ENCODE results near the gene ORC3. TPM values are rescaled to one million over a fixed set of nuclear protein-coding genes. Genes with fewer than 3 reads are reported as not detected.
"Not testable (repeated sequence)": the region's sequence is repeated elsewhere in the genome, so short reads cannot be mapped to it uniquely, and the experiment has no call there.

The ORC3 gene
- total and polyA plus RNA-seq, 2 donors (not counting 3 experiments of a cell fraction or from before 2014, with no cell fraction given) = 9.2 to 17.9 TPM

DNA sequence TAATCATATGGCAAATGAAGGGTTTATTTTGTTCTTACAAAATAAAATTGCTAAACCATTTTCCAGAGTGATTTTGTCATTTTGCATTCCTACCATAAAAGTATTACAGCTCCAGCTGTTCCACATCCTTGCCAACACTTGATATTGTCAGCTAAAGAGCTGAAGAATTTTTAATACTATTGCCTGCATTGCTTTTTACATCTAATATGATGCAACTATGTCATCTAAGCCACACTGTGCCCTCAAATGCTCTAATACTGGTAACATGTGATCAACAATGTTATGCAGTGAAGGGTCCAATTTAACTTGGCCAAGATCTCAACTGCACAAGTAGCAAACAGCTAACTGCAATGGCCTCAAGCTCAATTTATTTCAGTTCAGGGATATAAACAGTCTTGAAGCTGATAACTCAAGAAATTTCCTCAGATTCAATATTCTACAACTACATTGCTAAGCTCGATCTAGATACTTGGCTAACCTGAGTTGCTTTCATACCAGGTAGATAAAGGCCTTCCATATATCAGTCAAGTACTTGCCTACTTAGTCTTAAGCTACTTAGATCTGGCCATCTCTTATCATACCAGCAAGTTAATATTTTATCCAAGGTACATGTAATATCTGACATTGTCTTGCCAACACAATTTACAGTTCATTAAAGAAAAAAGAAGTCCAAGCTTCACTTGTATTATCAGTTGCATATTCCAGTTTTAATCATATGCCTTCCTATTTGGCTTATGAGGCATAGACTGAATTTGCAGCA lies 95.1 kb downstream of the ORC3 start:
- H3K9ac ChIP-seq (replicated peaks; ENCODE audit: extremely low read depth, insufficient read depth, low read length) = no peak overlapping the region
- H3K4me1 ChIP-seq (ENCODE audit: control insufficient read depth, extremely low read depth, insufficient read depth, low read length) = no peaks in the 10 kb centered on the region
- no peak overlapping the region for H3K27ac ChIP-seq (ENCODE audit: insufficient read depth, low read depth, low read length)
- peaks cover 100% of the 10 kb centered on the region for H3K79me2 ChIP-seq (ENCODE audit: control insufficient read depth, insufficient read depth, low read length)
- H3K9me1 ChIP-seq (replicated peaks; ENCODE audit: control insufficient read depth, extremely low read depth, insufficient read depth, low read length) = no peaks in the 10 kb centered on the region
- intact Hi-C loops (cut with micrococcal nuclease) = no loop called here
- no peaks in the 10 kb centered on the region for H3K36me3 ChIP-seq (ENCODE audit: control insufficient read depth in 2 of 2, extremely low read depth in 1 of 2, insufficient read depth in 2 of 2, low read length in 2 of 2)
- ChIA-PET CTCF (interaction anchor here (0.9 to 2.9 kb wide), 4 partner anchors 10 to 37 kb away, joined by 3 to 10 read pairs (median 4); partner anchors contain the start of gene AKIRIN2), POLR2A (no interaction called here)
- H2AFZ ChIP-seq (ENCODE audit: low read depth, low read length) = no peak overlapping the region
- DNase-seq (ENCODE audit: low read depth, low spot score) = no peak
- FAIRE-seq = no peak
- no peaks in the 10 kb centered on the region for H3K27me3 ChIP-seq (ENCODE audit: control insufficient read depth in 2 of 2, insufficient read depth in 2 of 2, low read length in 2 of 2)
- peaks cover 12% of the 10 kb centered on the region for H4K20me1 ChIP-seq (replicated peaks; ENCODE audit: control insufficient read depth, extremely low read depth, insufficient read depth, low read length)
- no peak overlapping the region for H3K4me2 ChIP-seq (ENCODE audit: insufficient read depth, low read length)
- no TSS peak for BruUV-seq (replicated peaks)
- no peak overlapping the region for H3K4me3 ChIP-seq (replicated peaks in 1 of 3; ENCODE audit: insufficient read depth in 1 of 3, low read depth in 1 of 3, low read length in 3 of 3)
- no peak for TF ChIP-seq POLR2AphosphoS5 (IDR thresholded peaks at IDR 0.05; ENCODE audit: insufficient read depth, low read depth, low read length)
- TF ChIP-seq, protein P1, sequence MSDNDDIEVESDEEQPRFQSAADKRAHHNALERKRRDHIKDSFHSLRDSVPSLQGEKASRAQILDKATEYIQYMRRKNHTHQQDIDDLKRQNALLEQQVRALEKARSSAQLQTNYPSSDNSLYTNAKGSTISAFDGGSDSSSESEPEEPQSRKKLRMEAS (IDR thresholded peaks at IDR 0.05; ENCODE audit: insufficient read depth, insufficient read length) = no peak
- TF ChIP-seq MYC (IDR thresholded peaks at IDR 0.05; ENCODE audit: low read depth, low read length) = no peak
- TF ChIP-seq JUN (IDR thresholded peaks at IDR 0.05; ENCODE audit: borderline replicate concordance, insufficient read depth, insufficient read length, low read depth) = no peak
- no peak for TF ChIP-seq POLR2A (IDR thresholded peaks at IDR 0.05; ENCODE audit: low read depth, low read length)
- TF ChIP-seq GATA2 (IDR thresholded peaks at IDR 0.05; ENCODE audit: insufficient read depth, insufficient read length, low read depth, low read length) = no peak
- TF ChIP-seq EZH2 (IDR thresholded peaks at IDR 0.05; ENCODE audit: borderline replicate concordance, low read depth, low read length, severe bottlenecking) = no peak
- TF ChIP-seq FOS (IDR thresholded peaks at IDR 0.05; ENCODE audit: borderline replicate concordance, insufficient read depth, low read length) = no peak
- TF ChIP-seq, protein P2, sequence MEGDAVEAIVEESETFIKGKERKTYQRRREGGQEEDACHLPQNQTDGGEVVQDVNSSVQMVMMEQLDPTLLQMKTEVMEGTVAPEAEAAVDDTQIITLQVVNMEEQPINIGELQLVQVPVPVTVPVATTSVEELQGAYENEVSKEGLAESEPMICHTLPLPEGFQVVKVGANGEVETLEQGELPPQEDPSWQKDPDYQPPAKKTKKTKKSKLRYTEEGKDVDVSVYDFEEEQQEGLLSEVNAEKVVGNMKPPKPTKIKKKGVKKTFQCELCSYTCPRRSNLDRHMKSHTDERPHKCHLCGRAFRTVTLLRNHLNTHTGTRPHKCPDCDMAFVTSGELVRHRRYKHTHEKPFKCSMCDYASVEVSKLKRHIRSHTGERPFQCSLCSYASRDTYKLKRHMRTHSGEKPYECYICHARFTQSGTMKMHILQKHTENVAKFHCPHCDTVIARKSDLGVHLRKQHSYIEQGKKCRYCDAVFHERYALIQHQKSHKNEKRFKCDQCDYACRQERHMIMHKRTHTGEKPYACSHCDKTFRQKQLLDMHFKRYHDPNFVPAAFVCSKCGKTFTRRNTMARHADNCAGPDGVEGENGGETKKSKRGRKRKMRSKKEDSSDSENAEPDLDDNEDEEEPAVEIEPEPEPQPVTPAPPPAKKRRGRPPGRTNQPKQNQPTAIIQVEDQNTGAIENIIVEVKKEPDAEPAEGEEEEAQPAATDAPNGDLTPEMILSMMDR (IDR thresholded peaks at IDR 0.05; ENCODE audit: extremely low read depth in 1 of 2, insufficient read depth in 1 of 2, low read depth in 1 of 2, low read length in 2 of 2) = no peak
- no peaks in the 10 kb centered on the region for H3K9me3 ChIP-seq (replicated peaks; ENCODE audit: control insufficient read depth, insufficient read depth, low read length)
- dilution Hi-C loops (cut with MboI; ENCODE audit: extremely low pct_ligation_motif_present, low sequenced_read_pairs) = no loop called here

DNA sequence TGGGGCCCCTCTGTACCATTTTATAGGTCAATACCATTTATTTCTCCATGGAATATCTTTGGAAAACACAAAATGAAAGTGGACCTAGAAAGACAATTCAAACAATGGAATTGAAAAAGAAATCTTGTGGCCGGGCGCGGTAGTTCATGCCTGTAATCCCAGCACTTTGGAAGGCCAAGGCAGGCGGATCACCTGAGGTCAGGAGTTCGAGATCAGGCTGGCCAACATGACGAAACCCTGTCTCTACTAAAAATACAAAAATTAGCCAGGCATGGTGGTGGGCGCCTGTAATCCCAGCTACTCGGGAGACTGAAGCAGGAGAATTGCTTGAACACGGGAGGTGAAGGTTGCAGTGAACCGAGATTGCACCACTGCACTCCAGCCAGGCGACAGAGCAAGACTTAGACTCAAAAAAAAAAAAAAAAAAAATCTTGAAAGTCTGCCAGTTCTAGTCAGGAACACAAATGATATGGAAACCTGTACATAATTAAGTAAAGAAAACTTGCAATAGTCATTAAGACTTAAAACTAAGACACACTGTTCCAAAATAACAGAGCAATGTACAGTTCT lies 96.8 kb downstream of the ORC3 start:
- FAIRE-seq; H3K27me3 ChIP-seq (ENCODE audit: control insufficient read depth in 2 of 2, insufficient read depth in 2 of 2, low read length in 2 of 2); H3K9me3 ChIP-seq (replicated peaks; ENCODE audit: control insufficient read depth, insufficient read depth, low read length); BruUV-seq (replicated peaks); intact Hi-C loops (cut with micrococcal nuclease); H3K4me2 ChIP-seq (ENCODE audit: insufficient read depth, low read length); H3K36me3 ChIP-seq (ENCODE audit: control insufficient read depth in 2 of 2, extremely low read depth in 1 of 2, insufficient read depth in 2 of 2, low read length in 2 of 2); H3K4me3 ChIP-seq (replicated peaks in 1 of 3; ENCODE audit: insufficient read depth in 1 of 3, low read depth in 1 of 3, low read length in 3 of 3); H3K27ac ChIP-seq (ENCODE audit: insufficient read depth, low read depth, low read length); DNase-seq (ENCODE audit: low read depth, low spot score); dilution Hi-C loops (cut with MboI; ENCODE audit: extremely low pct_ligation_motif_present, low sequenced_read_pairs); H3K4me1 ChIP-seq (ENCODE audit: control insufficient read depth, extremely low read depth, insufficient read depth, low read length); H2AFZ ChIP-seq (ENCODE audit: low read depth, low read length); H3K9me1 ChIP-seq (replicated peaks; ENCODE audit: control insufficient read depth, extremely low read depth, insufficient read depth, low read length); H3K9ac ChIP-seq (replicated peaks; ENCODE audit: extremely low read depth, insufficient read depth, low read length): not testable (repeated sequence)
- ChIA-PET POLR2A (interaction anchor here (0.7 kb wide), 2 partner anchors 12 to 131 kb away, joined by 6 to 10 read pairs; no protein-coding TSS in a partner anchor), CTCF (interaction anchor here (0.6 kb wide), 1 partner anchor 547 kb away, joined by 3 read pairs; no protein-coding TSS in a partner anchor)
- Histone ChIP-seq H4K20me1 (replicated peaks; ENCODE audit: control insufficient read depth, extremely low read depth, insufficient read depth, low read length) (peaks cover 12% of the 10 kb centered on the region), H3K79me2 (ENCODE audit: control insufficient read depth, insufficient read depth, low read length) (peaks cover 100% of the 10 kb centered on the region)
